OCI-LY3 (cell line): ENCODE measurements around the gene PRDM16.

Source experiments
- H2AFZ ChIP-seq: fragments of 200-600, 300-600 bp; shearing (Covaris generic); 2 replicates; pipeline ENCODE4 v1.6.0; 2014; ENCODE audit warnings: antibody characterized with exemption, low read depth, low read length
- H3K27ac ChIP-seq: fragments of 200-600, 300-600 bp; sonication (generic); 2 replicates; pipeline ENCODE4 v1.5.1; 2014; ENCODE audit warnings: mild to moderate bottlenecking, low read length, moderate library complexity, mixed read lengths
- H3K27me3 ChIP-seq: fragments of 200-600, 300-600 bp; sonication (generic); 2 replicates; pipeline ENCODE4 v1.6.1; 2014; ENCODE audit warnings: low read depth, low read length, mixed read lengths
- H3K36me3 ChIP-seq: fragments of 200-600, 300-600 bp; sonication (generic); replicated peaks from 2 replicates; pipeline ENCODE3; 2014; ENCODE audit warnings: low read depth, low read length, mixed read lengths
- H3K4me1 ChIP-seq: fragments of 300-600, 200-600 bp; sonication (generic); 2 replicates; pipeline ENCODE4 v1.6.1; 2014; ENCODE audit warnings: low read length, mixed read lengths
- H3K4me2 ChIP-seq: fragments of 200-600, 300-600 bp; sonication (generic); 2 replicates; pipeline ENCODE4 v1.6.1; 2014; ENCODE audit warnings: low read length, mixed read lengths
- H3K4me3 ChIP-seq: fragments of 300-600, 200-600 bp; sonication (generic); 2 replicates; pipeline ENCODE4 v1.5.1; 2014; ENCODE audit warnings: antibody characterized with exemption, mild to moderate bottlenecking, low read length, moderate library complexity
- H3K79me2 ChIP-seq: fragments of 300-600, 200-600 bp; shearing (Covaris generic); 2 replicates; pipeline ENCODE4 v1.6.1; 2014; ENCODE audit warnings: mild to moderate bottlenecking, low read length, mixed read lengths
- H3K9ac ChIP-seq: fragments of 300-600, 200-600 bp; shearing (Covaris generic); 2 replicates; pipeline ENCODE4 v1.6.0; 2014; ENCODE audit warnings: mild to moderate bottlenecking, low read length, moderate library complexity
- H3K9me3 ChIP-seq: fragments of 200-600, 300-600 bp; shearing (Covaris generic); 2 replicates; pipeline ENCODE4 v1.6.1; 2014; ENCODE audit warnings: low read length, mixed read lengths; ENCODE audit not compliant: insufficient read depth
- H4K20me1 ChIP-seq: fragments of 200-600, 300-600 bp; sonication (generic); 2 replicates; pipeline ENCODE4 v1.6.1; 2016; ENCODE audit warnings: low read length, mixed read lengths; ENCODE audit not compliant: insufficient read depth
- CTCF ChIP-seq: fragments of 200-600, 300-600 bp; sonication (generic); IDR thresholded peaks from 2 replicates; pipeline ENCODE4 v1.5.1; 2014; ENCODE audit warnings: antibody characterized with exemption, low read length, low read depth
- EZH2phosphoT487 ChIP-seq: fragments of 200-600 bp; shearing (Covaris generic); IDR thresholded peaks from 2 replicates; pipeline ENCODE4 v1.6.1; 2018; ENCODE audit warnings: antibody characterized with exemption, mixed run types, low read depth

PRDM16 gene

GRCh38 chr1:3352299-3352951 lies 283.4 kb downstream of the PRDM16 start:
- Histone ChIP-seq H4K20me1 (no peaks in the 10 kb centered on the region), H3K4me1 (no peaks in the 10 kb centered on the region), H3K4me2 (no peak overlapping the region), H3K4me3 (no peak overlapping the region), H3K9ac (no peak overlapping the region), H3K27me3 (no peaks in the 10 kb centered on the region), H3K9me3 (no peaks in the 10 kb centered on the region), H3K27ac (no peak overlapping the region), H3K79me2 (no peaks in the 10 kb centered on the region), H2AFZ (no peak overlapping the region), H3K36me3 (no peaks in the 10 kb centered on the region)
- TF ChIP-seq EZH2phosphoT487 (no peak), CTCF (no peak)

- Histone ChIP-seq H3K9ac (no peak overlapping the region), H3K27ac (no peak overlapping the region), H3K27me3 (no peaks in the 10 kb centered on the region), H3K36me3 (no peaks in the 10 kb centered on the region), H4K20me1 (no peaks in the 10 kb centered on the region), H3K4me2 (no peak overlapping the region), H2AFZ (no peak overlapping the region), H3K4me3 (no peak overlapping the region), H3K79me2 (no peaks in the 10 kb centered on the region), H3K4me1 (no peaks in the 10 kb centered on the region), H3K9me3 (no peaks in the 10 kb centered on the region)
- no peak for TF ChIP-seq CTCF
- TF ChIP-seq EZH2phosphoT487, result no peak
Measured at GRCh38 chr1:3352952-3353331, 283.9 kb downstream of the PRDM16 start.

GRCh38 chr1:3353876-3354275 lies 284.9 kb downstream of the PRDM16 start:
- H3K27ac ChIP-seq, result no peak overlapping the region
- TF ChIP-seq CTCF (no peak), EZH2phosphoT487 (no peak)
- H3K4me1 ChIP-seq, result no peaks in the 10 kb centered on the region
- no peak overlapping the region for H2AFZ ChIP-seq
- no peaks in the 10 kb centered on the region for H3K79me2 ChIP-seq
- H4K20me1 ChIP-seq, result no peaks in the 10 kb centered on the region
- H3K36me3 ChIP-seq, result no peaks in the 10 kb centered on the region
- no peak overlapping the region for H3K4me2 ChIP-seq
- no peaks in the 10 kb centered on the region for H3K27me3 ChIP-seq
- no peaks in the 10 kb centered on the region for H3K9me3 ChIP-seq
- no peak overlapping the region for H3K4me3 ChIP-seq
- no peak overlapping the region for H3K9ac ChIP-seq

DNA sequence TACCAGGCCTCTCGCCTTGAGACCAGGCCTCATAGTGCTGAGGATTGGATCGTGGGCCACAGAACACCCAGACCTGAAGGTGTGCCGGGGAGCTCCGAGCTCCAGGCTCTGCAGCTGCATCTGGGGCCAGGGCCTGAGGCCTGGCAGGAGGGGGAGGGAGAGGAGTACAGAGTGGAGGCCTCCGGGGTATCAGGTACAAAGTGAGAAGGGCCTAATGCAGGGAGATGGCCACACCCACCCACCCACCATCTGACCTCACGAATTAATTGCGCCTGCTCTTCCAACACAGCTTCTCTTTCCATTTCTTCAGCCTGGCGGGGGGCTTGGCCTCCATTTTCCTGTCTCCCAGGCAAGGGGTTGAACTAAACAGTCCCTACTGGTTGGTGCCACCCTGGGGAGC lies 286.1 kb downstream of the PRDM16 start:
- Histone ChIP-seq H3K9me3 (no peaks in the 10 kb centered on the region), H4K20me1 (no peaks in the 10 kb centered on the region), H3K4me3 (no peak overlapping the region), H3K27ac (no peak overlapping the region), H3K27me3 (no peaks in the 10 kb centered on the region), H3K79me2 (no peaks in the 10 kb centered on the region), H3K4me2 (no peak overlapping the region), H3K9ac (no peak overlapping the region), H2AFZ (no peak overlapping the region), H3K36me3 (no peaks in the 10 kb centered on the region), H3K4me1 (no peaks in the 10 kb centered on the region)
- TF ChIP-seq EZH2phosphoT487 (no peak), CTCF (no peak)
